Astrocyte of the hippocampus (primary cell): Measurements from ENCODE around the gene HDAC9.
A peak's percentile ranks its signal among the peaks of the same experiment; 100 is the strongest.

Source experiments
- DNase-seq: peaks from one replicate; pipeline ENCODE4 v3.0.0; 2011; ENCODE audit warnings: low read depth, low spot score

HDAC9 gene

GRCh38 chr7:18495412-18496340 lies at the start of gene HDAC9:
Gene HDAC9, plus strand, starts transcription at chr7:18495749. Its CDS starts 554 bp downstream, at chr7:18496303.
- DNase-seq: peak; percentile 83

DNA sequence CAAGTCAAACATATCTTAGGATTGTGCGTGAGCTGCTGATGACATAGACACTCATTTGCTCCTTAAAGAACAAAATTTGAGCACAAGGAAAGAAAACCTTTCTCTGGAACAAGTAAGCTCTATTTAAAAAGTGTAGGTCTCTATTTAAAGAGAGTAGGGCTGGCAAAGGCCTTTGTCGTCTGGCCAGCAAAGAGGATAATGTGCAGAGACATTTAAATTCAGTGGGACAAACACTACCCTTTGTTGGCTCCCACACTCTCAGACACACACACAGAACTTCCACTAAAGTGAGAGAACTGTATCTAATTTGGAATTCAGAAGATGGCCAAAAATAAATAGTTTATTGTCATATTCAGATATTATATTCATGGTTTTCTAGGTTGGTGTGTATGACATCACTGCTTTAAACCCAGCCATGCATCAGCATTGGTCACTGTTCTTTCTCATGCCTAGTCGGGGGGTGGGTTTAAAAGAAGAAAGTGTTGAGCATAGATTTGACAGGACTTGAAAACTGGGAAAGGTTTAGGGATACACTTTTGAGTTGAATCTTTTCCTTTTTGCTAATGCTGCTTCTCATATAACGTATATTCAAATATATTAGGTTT lies 49.5 kb upstream of the HDAC9 start:
- no peak for DNase-seq

DNA sequence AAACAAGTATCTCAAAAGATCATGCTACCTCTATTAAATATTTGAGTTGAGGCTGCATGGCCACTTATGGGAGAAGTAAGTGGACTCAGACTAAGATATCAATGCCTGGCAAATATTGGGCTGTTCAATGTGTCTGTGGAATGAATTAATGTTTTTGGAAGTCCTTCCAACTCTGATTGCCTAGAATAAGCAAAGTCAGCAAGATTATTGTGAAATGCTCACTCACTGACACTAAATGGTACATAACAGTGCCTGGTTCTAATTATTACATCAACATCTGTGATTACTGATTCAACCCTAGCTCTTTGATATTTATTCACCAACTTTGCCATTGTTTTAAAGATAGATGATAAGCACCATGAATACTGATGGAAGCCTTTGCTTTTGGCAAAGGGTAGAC lies 45.5 kb upstream of the HDAC9 start:
- DNase-seq: no peak

- no peak for DNase-seq
Measured at GRCh38 chr7:18455606-18456005, 39.9 kb upstream of the HDAC9 start.

DNA sequence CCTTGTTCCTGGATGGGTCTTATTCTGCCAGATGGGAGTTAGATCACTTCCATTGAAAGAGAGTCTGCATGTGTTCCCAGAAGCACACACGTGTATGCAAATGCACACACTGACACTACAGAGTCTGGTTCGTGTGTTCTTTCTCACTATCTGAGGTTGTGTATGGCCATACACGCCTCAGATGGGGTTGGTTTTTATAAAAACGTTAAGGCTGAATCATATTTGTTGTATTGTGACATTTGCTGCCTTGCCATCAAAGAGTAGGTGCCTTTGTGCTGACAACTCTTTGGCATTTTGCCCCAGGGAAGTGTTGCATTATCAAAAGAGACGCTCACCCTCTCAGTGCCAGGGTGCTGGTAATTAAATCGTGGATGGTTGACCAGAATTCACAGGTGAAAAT lies 37.7 kb upstream of the HDAC9 start:
- DNase-seq: peak; percentile 15

DNA sequence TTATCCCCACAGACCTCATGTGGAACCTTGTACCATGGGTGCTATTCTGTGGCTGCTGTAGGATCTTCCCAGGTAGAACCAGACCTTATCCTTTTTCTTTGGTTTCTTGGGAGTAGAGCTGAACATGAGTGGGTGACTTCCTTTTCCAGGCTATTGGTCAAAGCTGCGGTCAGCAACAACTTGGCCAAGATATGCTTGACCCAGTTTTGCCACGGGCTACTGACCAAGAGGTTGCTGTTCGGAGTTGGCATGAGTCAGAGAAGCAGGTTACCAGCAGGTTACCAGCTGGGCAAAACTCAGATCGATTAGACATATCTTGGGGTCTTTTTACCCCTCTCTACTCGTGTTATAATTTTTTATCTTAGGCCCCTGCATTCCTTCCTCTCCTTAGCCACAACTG lies 36.7 kb upstream of the HDAC9 start:
- DNase-seq: peak; percentile 35

- DNase-seq: peak; percentile 33
Measured at GRCh38 chr7:18459484-18460245, 35.9 kb upstream of the HDAC9 start.

- no peak for DNase-seq
Measured at GRCh38 chr7:18461785-18462467, 33.6 kb upstream of the HDAC9 start.

DNA sequence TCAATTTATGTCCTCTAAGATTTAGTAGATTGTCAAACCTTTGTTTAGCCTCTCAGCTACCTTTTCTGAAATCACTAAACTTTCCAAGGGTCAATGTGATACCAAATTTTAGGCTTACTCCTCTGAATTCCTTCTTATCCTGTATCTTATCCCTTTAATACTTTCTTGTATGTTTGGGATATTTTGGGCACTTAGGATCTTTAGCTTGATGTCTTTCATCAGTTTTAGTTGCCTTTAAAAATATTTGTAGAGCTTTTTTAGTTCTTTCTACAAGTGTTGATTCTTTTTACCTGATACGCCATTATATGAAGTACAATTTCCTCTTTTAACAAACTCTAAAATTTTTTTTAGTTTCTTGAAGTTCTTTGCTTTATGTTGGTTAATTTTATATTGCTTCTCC lies 30.7 kb upstream of the HDAC9 start:
- no peak for DNase-seq

- peak; percentile 8 for DNase-seq
Measured at GRCh38 chr7:18467011-18467410, 28.5 kb upstream of the HDAC9 start.

DNA sequence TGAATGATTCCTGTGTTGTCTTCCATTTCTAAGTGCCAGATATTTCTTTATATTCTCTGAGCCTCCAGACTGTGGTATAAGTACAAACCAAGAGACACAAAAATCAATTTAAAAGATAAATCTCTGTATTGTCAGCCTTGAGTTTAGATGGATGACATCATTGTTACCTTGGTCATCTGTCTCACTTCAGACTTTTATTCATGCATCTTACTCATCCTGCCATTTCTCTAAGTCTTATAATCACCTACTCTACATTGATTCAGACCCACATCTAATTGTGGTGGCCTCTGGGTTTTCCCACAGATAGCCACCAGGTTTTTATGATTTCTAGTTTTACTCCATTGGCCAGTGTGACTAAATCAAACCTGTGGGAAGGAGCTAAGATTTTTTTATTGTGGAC lies 26.8 kb upstream of the HDAC9 start:
- no peak for DNase-seq

DNA sequence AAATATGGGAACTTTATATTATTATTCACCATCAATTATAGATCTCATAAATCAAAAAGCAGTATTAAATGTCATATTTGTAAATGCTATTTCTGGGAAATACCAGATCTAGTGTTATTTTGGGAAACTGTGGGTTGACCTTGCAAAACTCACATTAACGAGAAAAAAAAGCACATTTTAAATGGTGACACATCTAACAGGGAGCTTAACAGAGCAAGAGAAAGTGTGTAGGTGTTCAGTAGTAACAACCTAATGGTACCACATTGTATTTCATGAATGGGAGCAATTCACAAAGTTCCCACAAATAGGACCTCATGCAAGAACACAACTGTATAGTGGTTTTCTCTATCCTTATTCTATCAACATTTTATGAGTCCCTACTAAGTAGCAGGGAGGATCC lies 26.2 kb upstream of the HDAC9 start:
- no peak for DNase-seq

- DNase-seq: no peak
Measured at GRCh38 chr7:18471476-18472160, 23.9 kb upstream of the HDAC9 start.

DNA sequence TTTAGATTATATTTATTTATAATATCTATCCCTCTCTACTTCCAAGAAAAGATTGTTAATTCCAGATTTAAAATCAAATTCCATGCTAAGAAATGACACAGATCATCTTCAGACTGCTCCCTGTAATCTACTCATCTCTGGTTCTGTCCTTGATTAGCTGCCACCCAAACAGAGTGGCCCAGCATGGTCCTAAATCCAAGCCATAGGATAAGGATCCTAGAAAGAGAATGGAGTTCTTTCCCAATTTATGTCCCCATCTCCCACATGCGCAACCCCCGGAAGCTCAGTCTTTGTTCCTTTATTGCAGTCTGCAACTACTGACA lies 23.4 kb upstream of the HDAC9 start:
- DNase-seq: no peak

DNA sequence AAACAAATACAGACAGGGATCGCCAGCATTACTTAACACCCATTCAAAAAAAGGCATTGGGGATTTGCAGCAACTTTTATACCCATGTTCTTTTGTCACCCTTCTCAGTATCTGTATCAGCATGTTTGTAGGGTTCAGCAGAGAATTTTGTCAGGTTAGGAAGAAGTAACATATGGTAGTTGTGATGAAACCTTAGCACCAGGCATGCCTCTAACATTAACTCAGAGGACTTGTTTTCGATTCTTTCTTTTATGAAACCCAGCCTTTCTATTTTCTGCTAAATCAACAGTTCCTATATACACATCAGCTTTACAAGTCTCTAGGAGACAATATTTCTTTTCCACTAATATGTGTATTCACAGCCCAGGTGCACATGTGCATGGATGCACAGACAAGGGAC lies 22.4 kb upstream of the HDAC9 start:
- no peak for DNase-seq

- DNase-seq: no peak
Measured at GRCh38 chr7:18474944-18475343, 20.6 kb upstream of the HDAC9 start.

DNA sequence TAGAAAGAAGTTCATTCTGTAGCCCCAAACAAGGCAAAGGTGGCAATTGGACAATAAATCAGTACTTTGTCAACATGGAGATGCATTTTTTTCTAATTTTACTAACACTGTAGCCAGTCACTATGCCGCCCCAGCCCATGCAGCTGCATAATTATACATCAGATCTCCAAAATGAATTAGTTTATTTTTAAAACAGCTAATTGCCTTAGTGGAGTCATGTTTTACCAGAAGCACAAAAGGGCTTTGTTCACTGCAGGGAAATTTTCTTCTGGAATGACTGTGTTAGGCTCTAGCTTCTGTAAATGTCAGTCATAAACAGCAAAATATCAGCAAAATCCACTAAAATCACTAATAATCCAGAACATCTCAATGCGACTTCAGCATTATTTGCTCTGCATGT lies 20.1 kb upstream of the HDAC9 start:
- no peak for DNase-seq

GRCh38 chr7:18481776-18482175 lies 13.8 kb upstream of the HDAC9 start:
- DNase-seq: no peak

- DNase-seq: no peak
Measured at GRCh38 chr7:18488049-18488448, 7.5 kb upstream of the HDAC9 start.

DNA sequence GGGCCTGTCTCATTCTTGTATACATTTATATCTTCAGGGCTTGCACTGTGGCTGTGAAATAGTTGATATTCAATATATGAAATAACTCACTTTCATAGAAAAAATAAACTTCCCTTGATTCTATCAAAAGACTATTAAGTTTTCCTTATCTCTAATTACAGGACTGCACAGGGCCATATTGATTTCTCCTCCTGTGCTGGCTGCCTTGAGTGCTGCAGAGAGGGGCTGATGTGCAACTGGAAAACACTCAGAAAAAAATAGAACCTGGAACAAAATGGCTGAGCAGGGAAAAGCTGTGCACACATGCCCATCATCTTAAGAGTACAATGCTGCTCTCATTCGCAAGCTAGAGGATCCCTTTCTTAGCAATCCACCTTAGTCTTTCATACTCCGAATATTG lies 5.9 kb upstream of the HDAC9 start:
- no peak for DNase-seq

DNA sequence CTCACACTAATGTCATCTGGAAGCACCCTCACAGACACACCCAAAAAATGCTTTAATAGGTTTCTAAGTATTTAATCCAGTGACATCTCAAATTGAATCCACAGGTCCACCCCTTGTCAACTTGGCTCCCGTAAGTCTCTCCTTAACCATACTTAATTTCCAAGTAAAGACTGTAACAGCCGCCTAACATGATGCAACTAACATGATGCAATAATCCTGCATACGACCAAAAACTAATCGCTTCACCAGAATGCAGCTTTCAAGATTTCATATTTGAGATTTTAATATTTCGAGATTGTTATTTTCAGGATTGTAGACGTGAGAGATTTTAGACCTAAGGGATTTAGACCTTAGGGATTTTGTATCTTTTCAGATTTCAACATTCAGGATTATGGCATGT lies 3.7 kb upstream of the HDAC9 start:
- no peak for DNase-seq
